GM21529 (cell line): ENCODE measurements around the gene OGA.

Experiments
- ATAC-seq: cut with Tn5 transposase; IDR thresholded peaks from one replicate; pipeline ENCODE4 v1.9.1; 2021; ENCODE audit not compliant: unreplicated experiment

The OGA gene

GRCh38 chr10:101837748-101838147 lies 19.5 kb upstream of the OGA start:
- no peak for ATAC-seq

- ATAC-seq = no peak
Observed at GRCh38 chr10:101835362-101835761, 17.1 kb upstream of the OGA start.

DNA sequence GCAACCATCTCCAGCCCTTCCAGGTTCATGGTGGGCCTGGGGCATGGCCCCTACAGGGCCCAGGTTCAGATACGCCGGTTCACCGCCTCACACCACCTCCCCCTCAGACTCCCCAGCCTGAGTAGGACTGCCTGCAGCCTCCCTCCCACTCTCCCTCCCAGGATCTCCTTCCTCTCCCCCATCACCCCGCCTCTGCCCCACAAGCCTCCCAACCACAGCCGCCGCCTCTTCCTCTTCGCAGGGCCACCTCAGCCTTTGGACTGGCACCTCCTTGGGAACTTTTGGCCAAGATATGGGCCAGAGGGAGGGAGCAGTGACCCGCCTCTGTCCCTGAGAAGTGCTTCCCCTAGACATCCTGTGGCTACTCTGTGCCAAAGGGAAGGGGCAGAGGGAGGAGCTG lies 16.1 kb upstream of the OGA start:
- no peak for ATAC-seq

- ATAC-seq = no peak
Observed at GRCh38 chr10:101833466-101833865, 15.2 kb upstream of the OGA start.

GRCh38 chr10:101832325-101832771 lies 14.1 kb upstream of the OGA start:
- ATAC-seq = no peak

- ATAC-seq = no peak
Observed at GRCh38 chr10:101831169-101831811, 13.0 kb upstream of the OGA start.

DNA sequence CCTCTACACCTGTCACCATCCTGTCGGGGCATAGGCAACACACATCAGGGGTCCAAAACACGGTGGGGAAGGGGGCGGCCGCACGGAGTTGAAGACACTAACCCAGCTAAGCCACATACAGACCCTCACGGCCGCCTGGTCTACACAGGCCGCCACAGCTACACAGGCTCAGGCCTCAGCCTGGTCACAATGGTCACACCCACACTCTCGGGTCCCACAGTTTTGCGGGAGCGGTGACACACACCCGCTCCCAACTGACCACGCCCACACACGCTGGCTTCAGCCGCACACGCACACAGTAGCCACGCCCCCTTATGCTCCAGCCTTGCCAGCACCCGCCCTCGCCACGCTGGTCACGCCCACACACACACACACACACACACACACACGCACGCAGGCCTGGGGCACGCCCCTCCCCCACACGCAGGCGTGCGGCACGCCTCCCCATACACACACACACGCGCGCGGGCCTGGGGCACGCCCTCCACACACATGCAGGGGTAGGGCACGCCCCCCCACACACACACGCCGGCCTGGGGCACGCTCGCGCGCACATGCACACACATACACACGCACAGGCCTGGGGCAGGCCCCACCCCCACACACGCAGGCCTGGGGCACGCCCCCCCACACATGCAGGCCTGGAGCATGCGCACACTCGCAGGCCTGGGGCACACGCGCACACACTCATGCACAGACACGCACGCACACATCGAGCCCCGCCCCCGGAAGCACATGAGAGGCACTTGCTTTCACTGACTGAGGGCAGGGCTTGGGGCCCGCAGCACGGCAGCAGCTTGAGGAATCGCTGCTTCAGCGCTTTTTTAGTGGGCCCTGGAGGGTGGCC lies 12.3 kb upstream of the OGA start:
- ATAC-seq = peak; percentile 65

DNA sequence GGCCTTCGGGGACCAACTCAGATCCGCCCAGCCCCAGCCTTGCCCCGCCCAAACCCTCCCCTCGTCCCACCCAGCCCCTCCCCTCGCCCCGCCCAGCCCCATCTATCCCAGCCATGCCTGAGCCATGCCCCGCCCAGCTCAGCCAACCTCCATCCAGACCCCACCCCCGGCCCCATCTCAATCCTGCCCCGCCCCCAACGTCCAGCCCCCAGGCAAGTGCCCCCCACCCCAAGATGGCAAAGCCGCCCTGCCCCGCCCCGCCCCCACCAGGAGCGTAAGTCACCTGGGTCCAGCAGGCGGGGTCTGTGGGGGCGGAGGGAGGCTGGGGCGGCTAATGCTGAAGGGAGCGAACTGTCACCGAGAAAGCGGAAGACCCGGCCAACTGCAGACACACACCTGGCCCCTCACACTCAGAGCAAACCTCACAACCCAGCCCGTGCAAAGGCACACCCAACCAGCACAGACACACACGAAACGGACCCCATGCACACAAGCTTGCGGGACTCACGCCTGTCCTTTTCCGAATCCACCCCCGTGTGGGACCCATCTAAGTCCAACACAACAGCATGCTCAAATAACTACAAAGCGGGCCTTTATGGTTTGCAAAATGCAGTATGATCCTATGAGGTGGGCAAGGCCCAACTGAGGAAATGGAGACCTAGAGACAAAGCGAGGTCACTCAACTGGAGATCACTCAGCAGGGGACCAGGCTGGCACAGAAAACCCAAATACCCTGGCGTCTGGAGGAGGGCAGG lies 11.5 kb upstream of the OGA start:
- peak; percentile 25 for ATAC-seq

DNA sequence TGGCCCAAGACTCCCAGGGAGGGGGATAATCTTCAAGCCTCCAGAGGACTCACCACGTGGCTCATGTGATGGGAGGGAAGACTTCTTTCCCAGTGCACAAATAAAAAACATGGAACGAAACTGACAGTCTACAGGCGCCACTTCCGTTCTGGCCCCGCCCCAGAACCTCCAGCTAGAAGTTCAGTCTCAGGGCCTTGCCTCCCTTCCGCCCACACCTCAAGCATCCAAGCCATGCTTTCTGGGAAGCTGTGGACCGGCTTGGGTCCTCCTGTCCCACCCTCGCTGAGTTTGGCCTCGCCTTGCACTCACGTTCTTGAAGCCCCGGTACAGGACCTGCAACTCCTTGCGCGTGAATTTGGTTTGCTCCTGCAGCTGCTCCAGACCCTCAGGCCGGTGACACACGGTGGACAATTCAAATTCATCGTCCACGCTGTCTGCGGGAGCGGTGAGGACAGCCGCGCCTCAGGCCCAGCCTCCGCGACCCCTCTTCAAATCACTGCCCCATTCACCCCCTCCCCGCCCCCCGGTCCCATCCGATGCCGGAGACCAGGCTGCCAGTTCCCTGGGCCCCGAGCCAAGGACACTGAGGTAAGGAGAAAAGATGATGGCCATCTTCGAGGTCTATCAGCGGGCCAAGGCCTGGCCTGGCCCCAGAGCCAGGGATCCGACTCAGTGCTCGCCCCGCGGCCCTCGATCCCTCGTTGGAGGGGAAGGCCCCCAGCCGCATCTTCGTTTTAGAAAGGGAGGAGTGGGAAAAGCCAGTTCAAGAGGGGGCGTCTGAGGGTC lies 10.7 kb upstream of the OGA start:
- ATAC-seq = no peak

- ATAC-seq = no peak
Observed at GRCh38 chr10:101827919-101828600, 9.8 kb upstream of the OGA start.

- ATAC-seq = no peak
Observed at GRCh38 chr10:101826852-101827434, 8.7 kb upstream of the OGA start.

GRCh38 chr10:101824736-101825135 lies 6.5 kb upstream of the OGA start:
- ATAC-seq = no peak

- peak; percentile 26 for ATAC-seq
Observed at GRCh38 chr10:101818872-101819633, 809 bp upstream of the OGA start.

DNA sequence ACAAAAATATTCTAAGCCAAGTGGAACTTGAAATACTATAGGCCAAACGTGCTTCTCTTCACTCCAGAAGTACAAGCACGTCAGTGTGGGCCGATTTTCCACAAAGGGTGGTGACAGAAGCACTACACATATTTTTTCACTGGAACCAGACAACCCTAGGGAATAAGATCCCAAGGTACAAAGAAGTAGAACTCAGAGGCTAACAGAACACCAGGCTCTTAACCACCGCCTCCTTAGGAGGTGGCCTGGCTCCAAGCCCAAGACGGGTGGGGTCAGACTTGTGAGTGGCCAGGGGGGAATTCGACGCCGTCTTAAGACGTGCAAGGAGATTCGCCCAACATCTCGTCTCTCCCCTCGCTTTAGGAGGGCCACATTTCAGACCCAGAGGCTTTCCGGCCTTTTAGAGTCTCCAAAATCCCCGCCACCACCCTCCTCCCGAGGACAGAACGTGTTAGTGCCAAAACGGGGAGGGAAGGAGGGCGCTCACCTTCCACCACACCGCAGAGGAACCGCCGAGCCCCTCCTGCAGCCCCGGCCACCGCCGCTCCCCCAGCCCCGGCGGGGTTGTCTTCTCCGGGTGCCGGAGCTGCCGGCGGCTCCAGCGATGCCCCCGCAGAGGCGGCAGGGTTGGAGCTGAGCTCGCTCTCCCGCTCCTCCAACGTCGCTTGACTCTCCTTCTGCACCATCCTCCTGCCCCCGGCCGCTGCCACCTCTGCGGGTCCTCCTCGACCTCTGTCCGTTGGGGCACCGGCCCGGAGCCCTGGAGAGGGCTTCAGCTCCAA lies 716 bp downstream of the OGA start:
- peak; percentile 4 for ATAC-seq

GRCh38 chr10:101816913-101817336 lies 1.3 kb downstream of the OGA start:
- no peak for ATAC-seq

GRCh38 chr10:101816376-101816775 lies 1.9 kb downstream of the OGA start:
- ATAC-seq = no peak

GRCh38 chr10:101814466-101815071 lies 3.7 kb downstream of the OGA start:
- peak; percentile 22 for ATAC-seq

DNA sequence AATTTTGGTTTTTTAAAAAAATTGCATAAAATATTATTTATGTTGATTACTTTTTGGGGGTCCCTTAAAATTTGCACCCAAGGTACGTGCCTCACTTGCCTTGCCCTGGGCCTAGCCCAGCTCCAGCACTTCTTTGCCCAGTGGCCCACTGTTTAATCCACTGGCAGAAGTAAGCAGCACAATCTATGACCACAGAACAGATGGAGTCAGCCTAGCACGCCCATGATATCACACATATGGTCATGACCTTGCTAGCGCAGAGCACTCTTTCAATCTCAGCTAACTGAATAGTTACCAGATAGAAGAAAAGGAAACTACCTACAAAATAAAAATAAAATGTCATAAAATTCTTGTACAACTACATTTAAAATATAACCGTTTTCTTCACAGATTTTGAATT lies 5.6 kb downstream of the OGA start:
- ATAC-seq = no peak
